H9 (cell line): Measurements from ENCODE around the gene PI16. TPM values are rescaled to one million over a fixed set of nuclear protein-coding genes. Genes with fewer than 3 reads are reported as not detected.

Experiments
- DNase-seq: peaks from one replicate; pipeline ENCODE4 v3.0.0-alpha.2; 2017
- H2AFZ ChIP-seq: one replicate; pipeline ENCODE4 v1.6.1; 2013; ENCODE audit warnings: mild to moderate bottlenecking, low read length, control low read depth, moderate library complexity
- H2AK5ac ChIP-seq: 2 replicates; pipeline ENCODE4 v1.6.1; 2013; ENCODE audit warnings: low read length, control low read depth, mixed read lengths; ENCODE audit not compliant: insufficient read length
- H2BK120ac ChIP-seq: one replicate; pipeline ENCODE4 v1.6.1; 2013; ENCODE audit warnings: low read depth, mild to moderate bottlenecking, low read length, control low read depth, inconsistent platforms; ENCODE audit not compliant: poor library complexity, severe bottlenecking
- H2BK12ac ChIP-seq: 2 replicates; pipeline ENCODE4 v1.6.1; 2013; ENCODE audit warnings: low read length, control low read depth, mixed read lengths, low read depth; ENCODE audit not compliant: insufficient read length
- H2BK15ac ChIP-seq: 2 replicates; pipeline ENCODE4 v1.6.1; 2013; ENCODE audit warnings: low read depth, low read length, control low read depth
- H2BK20ac ChIP-seq: one replicate; pipeline ENCODE4 v1.6.1; 2013; ENCODE audit warnings: low read depth, mild to moderate bottlenecking, low read length, control low read depth, inconsistent platforms; ENCODE audit not compliant: poor library complexity, severe bottlenecking
- H2BK5ac ChIP-seq: 2 replicates; pipeline ENCODE4 v1.6.1; 2013; ENCODE audit warnings: low read length, control low read depth, mixed read lengths; ENCODE audit not compliant: insufficient read length
- H3K14ac ChIP-seq: 2 replicates; pipeline ENCODE4 v1.6.1; 2013; ENCODE audit warnings: low read length, control low read depth; ENCODE audit not compliant: insufficient read depth
- H3K18ac ChIP-seq: 2 replicates; pipeline ENCODE4 v1.6.1; 2013; ENCODE audit warnings: low read depth, mild to moderate bottlenecking, mixed read lengths, low read length, control low read depth; ENCODE audit not compliant: insufficient read length
- H3K23ac ChIP-seq: 2 replicates; pipeline ENCODE4 v1.6.1; 2013; ENCODE audit warnings: low read length, control low read depth, mixed read lengths, low read depth; ENCODE audit not compliant: insufficient read length
- H3K23me2 ChIP-seq: 2 replicates; pipeline ENCODE4 v1.6.1; 2013; ENCODE audit warnings: low read depth, mild to moderate bottlenecking, mixed read lengths, low read length, control low read depth; ENCODE audit not compliant: insufficient read length, poor library complexity, severe bottlenecking
- H3K27ac ChIP-seq: 2 replicates; pipeline ENCODE4 v1.5.1; 2013; ENCODE audit warnings: low read length, control low read depth, mixed read lengths, low read depth; ENCODE audit not compliant: insufficient read length
- H3K27me3 ChIP-seq: 2 replicates; pipeline ENCODE4 v1.6.1; 2013; ENCODE audit warnings: low read length, control low read depth, inconsistent platforms; ENCODE audit not compliant: insufficient read depth
- H3K4ac ChIP-seq: 2 replicates; pipeline ENCODE4 v1.6.1; 2013; ENCODE audit warnings: low read depth, mild to moderate bottlenecking, control low read depth, inconsistent platforms, low read length, moderate library complexity
- H3K4me1 ChIP-seq: 2 replicates; pipeline ENCODE4 v1.6.1; 2013; ENCODE audit warnings: low read length, control low read depth, inconsistent platforms; ENCODE audit not compliant: insufficient read depth
- H3K4me2 ChIP-seq: 2 replicates; pipeline ENCODE4 v1.6.1; 2013; ENCODE audit warnings: low read length, control low read depth, mixed read lengths; ENCODE audit not compliant: insufficient read length, insufficient read depth
- H3K56ac ChIP-seq: 2 replicates; pipeline ENCODE4 v1.6.1; 2013; ENCODE audit warnings: low read depth, mild to moderate bottlenecking, mixed read lengths, low read length, control low read depth; ENCODE audit not compliant: insufficient read length
- H3K79me1 ChIP-seq: 2 replicates; pipeline ENCODE4 v1.6.1; 2013; ENCODE audit warnings: low read depth, mild to moderate bottlenecking, moderate library complexity, low read length, control low read depth, inconsistent platforms; ENCODE audit not compliant: insufficient read depth, poor library complexity, severe bottlenecking
- H3K79me2 ChIP-seq: 2 replicates; pipeline ENCODE4 v1.6.1; 2013; ENCODE audit warnings: low read length, control low read depth, inconsistent platforms; ENCODE audit not compliant: insufficient read depth
- H3K9ac ChIP-seq: 2 replicates; pipeline ENCODE4 v1.6.1; 2013; ENCODE audit warnings: low read length, control low read depth, mixed read lengths; ENCODE audit not compliant: insufficient read length; ENCODE audit errors: extremely low read depth
- H3K9me3 ChIP-seq: one replicate; pipeline ENCODE4 v1.6.1; 2013; ENCODE audit warnings: low read depth, low read length, inconsistent platforms; ENCODE audit not compliant: control insufficient read depth
- H3T11ph ChIP-seq: one replicate; pipeline ENCODE4 v1.6.1; 2013; ENCODE audit warnings: mild to moderate bottlenecking, low read length, control low read depth, inconsistent platforms
- H4K20me1 ChIP-seq: one replicate; pipeline ENCODE4 v1.6.1; 2013; ENCODE audit not compliant: control insufficient read depth, insufficient read length, insufficient read depth
- H4K5ac ChIP-seq: 2 replicates; pipeline ENCODE4 v1.6.1; 2013; ENCODE audit warnings: low read depth, mild to moderate bottlenecking, mixed read lengths, low read length, control low read depth; ENCODE audit not compliant: insufficient read length
- H4K8ac ChIP-seq: replicated peaks from 2 replicates; pipeline ENCODE4 v1.6.1; 2013; ENCODE audit warnings: low read length, control low read depth, mixed read lengths, low read depth; ENCODE audit not compliant: insufficient read length
- H4K91ac ChIP-seq: 2 replicates; pipeline ENCODE4 v1.6.1; 2013; ENCODE audit warnings: low read depth, mild to moderate bottlenecking, moderate library complexity, mixed read lengths, low read length, control low read depth; ENCODE audit not compliant: insufficient read length
- H3K27ac Mint-ChIP-seq, 3 experiments: 2 replicates in 2 of 3; 3 replicates in 1 of 3; pipeline ENCODE4 v1.8.0; 2020 to 2021; ENCODE audit warnings: mixed read lengths in 3 of 3, mild to moderate bottlenecking in 1 of 3, moderate library complexity in 1 of 3
- H3K27me3 Mint-ChIP-seq: 2 replicates; pipeline ENCODE4 v1.8.0; 2021; ENCODE audit warnings: low read depth, mild to moderate bottlenecking, moderate library complexity, mixed read lengths
- H3K36me3 Mint-ChIP-seq, 3 experiments: 2 replicates in 2 of 3; 3 replicates in 1 of 3; pipeline ENCODE4 v1.8.0; 2020 to 2021; ENCODE audit warnings: low read depth in 3 of 3, mixed read lengths in 3 of 3; ENCODE audit not compliant: insufficient read depth in 1 of 3
- H3K4me1 Mint-ChIP-seq, 2 experiments: 2 replicates each; pipeline ENCODE4 v1.8.0; 2020; ENCODE audit warnings: mixed read lengths in 2 of 2
- H3K4me3 Mint-ChIP-seq, 2 experiments: 2 replicates in 1 of 2; 3 replicates in 1 of 2; pipeline ENCODE4 v1.8.0; 2020 to 2021; ENCODE audit warnings: mild to moderate bottlenecking in 2 of 2, mixed read lengths in 2 of 2, moderate library complexity in 1 of 2
- H3K9me3 Mint-ChIP-seq, 2 experiments: 2 replicates in 1 of 2; 3 replicates in 1 of 2; pipeline ENCODE4 v1.8.0; 2020; ENCODE audit warnings: mild to moderate bottlenecking in 2 of 2, mixed read lengths in 2 of 2, moderate library complexity in 1 of 2
- WGBS: extraction: QIAGEN DNeasy Blood & Tissue Kit; methylation state at CpG from one replicate; pipeline ENCODE4 v1.1.7; 2013; ENCODE audit warnings: missing lambda C conversion rate, low lambda C conversion rate, mixed read lengths; ENCODE audit not compliant: insufficient read length; ENCODE audit errors: extremely low coverage; 5-methylcytosine and 5-hydroxymethylcytosine counted together
- total RNA-seq: library from RNA; stranded (reverse); gene quantifications from 2 replicates; pipeline ENCODE4 v1.2.1, GENCODE V29; 2021
- TF ChIP-seq, protein P1 (sequence below): fragments of 200-600 bp; sonication (generic); conservative IDR thresholded peaks from 3 replicates; pipeline ENCODE4 v1.8.0; 2021; ENCODE audit warnings: antibody characterized with exemption, mild to moderate bottlenecking

PI16 gene
- total RNA-seq, 1 experiment from 2014 or later, result not detected

DNA sequence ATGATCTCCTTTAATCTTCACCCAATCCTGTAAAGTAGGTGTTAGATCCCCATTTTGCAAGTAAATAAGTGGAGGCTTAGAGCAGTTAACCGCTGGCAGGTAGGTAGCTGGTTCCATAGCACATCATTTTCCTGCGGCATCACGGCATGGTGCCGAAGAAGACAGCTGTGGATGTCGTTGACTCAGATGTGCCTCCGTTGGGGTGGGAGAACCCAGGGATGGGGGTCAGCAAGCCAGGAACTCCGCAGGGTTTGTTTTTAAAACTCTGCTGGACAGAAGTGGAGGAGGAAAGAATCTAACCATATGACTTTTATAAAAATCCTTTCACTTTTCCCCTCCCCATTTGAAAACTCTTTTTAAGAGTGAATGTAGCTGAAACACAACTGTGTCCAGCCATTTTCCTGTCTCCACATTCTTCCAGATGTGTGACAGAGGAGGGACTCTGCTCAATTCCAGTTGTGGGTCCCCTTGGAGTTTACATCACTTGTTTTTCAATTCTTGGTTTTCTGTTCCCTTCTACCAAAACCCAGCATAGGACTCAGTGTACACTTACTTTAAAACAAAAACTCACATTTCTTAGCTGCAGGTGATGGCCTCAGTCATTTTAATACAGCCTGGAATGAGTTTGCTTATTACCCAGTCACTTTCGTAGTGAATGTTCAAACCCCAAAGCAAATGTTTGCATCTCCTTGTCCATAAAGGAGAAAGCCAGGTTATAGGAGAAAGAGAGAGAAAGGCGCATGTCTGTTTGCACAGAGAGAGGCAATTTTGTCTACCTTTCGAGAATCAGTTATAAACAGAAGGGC, 27.6 kb upstream of the PI16 start:
- H3K9me3 ChIP-seq, result no peaks in the 10 kb centered on the region
- no peak overlapping the region for H2BK5ac ChIP-seq
- no peak overlapping the region for H2AFZ ChIP-seq
- no peaks in the 10 kb centered on the region for H3K79me2 ChIP-seq
- H2AK5ac ChIP-seq, result no peak overlapping the region
- TF ChIP-seq, protein P1, sequence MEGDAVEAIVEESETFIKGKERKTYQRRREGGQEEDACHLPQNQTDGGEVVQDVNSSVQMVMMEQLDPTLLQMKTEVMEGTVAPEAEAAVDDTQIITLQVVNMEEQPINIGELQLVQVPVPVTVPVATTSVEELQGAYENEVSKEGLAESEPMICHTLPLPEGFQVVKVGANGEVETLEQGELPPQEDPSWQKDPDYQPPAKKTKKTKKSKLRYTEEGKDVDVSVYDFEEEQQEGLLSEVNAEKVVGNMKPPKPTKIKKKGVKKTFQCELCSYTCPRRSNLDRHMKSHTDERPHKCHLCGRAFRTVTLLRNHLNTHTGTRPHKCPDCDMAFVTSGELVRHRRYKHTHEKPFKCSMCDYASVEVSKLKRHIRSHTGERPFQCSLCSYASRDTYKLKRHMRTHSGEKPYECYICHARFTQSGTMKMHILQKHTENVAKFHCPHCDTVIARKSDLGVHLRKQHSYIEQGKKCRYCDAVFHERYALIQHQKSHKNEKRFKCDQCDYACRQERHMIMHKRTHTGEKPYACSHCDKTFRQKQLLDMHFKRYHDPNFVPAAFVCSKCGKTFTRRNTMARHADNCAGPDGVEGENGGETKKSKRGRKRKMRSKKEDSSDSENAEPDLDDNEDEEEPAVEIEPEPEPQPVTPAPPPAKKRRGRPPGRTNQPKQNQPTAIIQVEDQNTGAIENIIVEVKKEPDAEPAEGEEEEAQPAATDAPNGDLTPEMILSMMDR, result no peak
- H3K4me2 ChIP-seq, result no peak overlapping the region
- no peaks in the 10 kb centered on the region for H3K36me3 Mint-ChIP-seq
- no peaks in the 10 kb centered on the region for H4K20me1 ChIP-seq
- H2BK12ac ChIP-seq, result no peak overlapping the region
- H4K8ac ChIP-seq, result no peak overlapping the region
- H3K14ac ChIP-seq, result no peak overlapping the region
- no peak overlapping the region for H3K23ac ChIP-seq
- no peak overlapping the region for H3K4me3 Mint-ChIP-seq
- no peak for DNase-seq
- H3K9ac ChIP-seq, result no peak overlapping the region
- H2BK20ac ChIP-seq, result no peak overlapping the region
- H3T11ph ChIP-seq, result no peak overlapping the region
- H3K79me1 ChIP-seq, result no peaks in the 10 kb centered on the region
- no peak overlapping the region for H3K18ac ChIP-seq
- H2BK15ac ChIP-seq, result no peak overlapping the region
- H4K91ac ChIP-seq, result no peak overlapping the region
- no peak overlapping the region for H2BK120ac ChIP-seq
- no peaks in the 10 kb centered on the region for H3K4me1 ChIP-seq
- H3K27ac Mint-ChIP-seq, result no peak overlapping the region
- no CpG with 5 or more reads among the region's 10 CpGs for WGBS
- H3K27me3 ChIP-seq, result no peaks in the 10 kb centered on the region
- no peaks in the 10 kb centered on the region for H3K23me2 ChIP-seq
- no peak overlapping the region for H3K56ac ChIP-seq
- H4K5ac ChIP-seq, result no peak overlapping the region
- H3K9me3 Mint-ChIP-seq, result no peaks in the 10 kb centered on the region
- H3K4ac ChIP-seq, result no peak overlapping the region
- no peak overlapping the region for H3K27ac ChIP-seq
- peaks cover 3% of the 10 kb centered on the region for H3K27me3 Mint-ChIP-seq
- peaks cover 2 to 6% of the 10 kb centered on the region in 2 experiments; a peak in 2 of 4 replicates for H3K4me1 Mint-ChIP-seq
